Measurements from ENCODE around the gene AIG1.
"Not testable (repeated sequence)": the region's sequence is repeated elsewhere in the genome, so short reads cannot be mapped to it uniquely, and the experiment has no call there.

Gene AIG1

GRCh38 chr6:143060806-143061596 lies at the start of gene AIG1:
AIG1 (plus strand) TSS chr6:143060889; CDS start chr6:143060926, 37 bp downstream.
- DNase-seq: no peak

GRCh38 chr6:143014764-143015163 lies 45.9 kb upstream of the AIG1 start:
- DNase-seq: no peak

GRCh38 chr6:143015300-143015706 lies 45.4 kb upstream of the AIG1 start:
- DNase-seq: no peak

GRCh38 chr6:143018955-143019354 lies 41.7 kb upstream of the AIG1 start:
- DNase-seq: no peak

GRCh38 chr6:143020862-143021261 lies 39.8 kb upstream of the AIG1 start:
- DNase-seq: not testable (repeated sequence)

- DNase-seq: no peak
Observed at GRCh38 chr6:143021543-143021942, 39.1 kb upstream of the AIG1 start.

GRCh38 chr6:143022587-143022986 lies 38.1 kb upstream of the AIG1 start:
- no peak for DNase-seq

- DNase-seq: no peak
Observed at GRCh38 chr6:143023695-143024094, 37.0 kb upstream of the AIG1 start.

- no peak for DNase-seq
Observed at GRCh38 chr6:143024977-143025376, 35.7 kb upstream of the AIG1 start.

- DNase-seq: no peak
Observed at GRCh38 chr6:143026696-143027449, 33.8 kb upstream of the AIG1 start.

- no peak for DNase-seq
Observed at GRCh38 chr6:143034689-143035334, 25.9 kb upstream of the AIG1 start.

GRCh38 chr6:143037470-143037869 lies 23.2 kb upstream of the AIG1 start:
- no peak for DNase-seq

GRCh38 chr6:143038833-143039232 lies 21.9 kb upstream of the AIG1 start:
- no peak for DNase-seq

- DNase-seq: no peak
Observed at GRCh38 chr6:143039548-143039947, 21.1 kb upstream of the AIG1 start.

- no peak for DNase-seq
Observed at GRCh38 chr6:143040018-143040417, 20.7 kb upstream of the AIG1 start.

- DNase-seq: not testable (repeated sequence)
Observed at GRCh38 chr6:143044345-143044744, 16.3 kb upstream of the AIG1 start.

GRCh38 chr6:143049611-143050010 lies 11.1 kb upstream of the AIG1 start:
- no peak for DNase-seq

GRCh38 chr6:143050509-143050908 lies 10.2 kb upstream of the AIG1 start:
- DNase-seq: no peak

GRCh38 chr6:143052282-143052681 lies 8.4 kb upstream of the AIG1 start:
- DNase-seq: no peak

- no peak for DNase-seq
Observed at GRCh38 chr6:143053856-143054255, 6.8 kb upstream of the AIG1 start.

GRCh38 chr6:143054329-143054728 lies 6.4 kb upstream of the AIG1 start:
- DNase-seq: no peak

GRCh38 chr6:143055213-143055612 lies 5.5 kb upstream of the AIG1 start:
- no peak for DNase-seq

GRCh38 chr6:143055891-143056290 lies 4.8 kb upstream of the AIG1 start:
- no peak for DNase-seq

GRCh38 chr6:143058987-143059386 lies 1.7 kb upstream of the AIG1 start:
- DNase-seq: no peak
